Measurements from ENCODE around the gene ZNF576. TPM values are rescaled to one million over a fixed set of nuclear protein-coding genes. Genes with fewer than 3 reads are reported as not detected.

The ZNF576 gene
- total and polyA plus RNA-seq, 9 of the 15 experiments (the other 6 are each of a cell fraction or from before 2014, with no cell fraction given), result 6.8 to 18.2 (median 12.2) TPM

DNA sequence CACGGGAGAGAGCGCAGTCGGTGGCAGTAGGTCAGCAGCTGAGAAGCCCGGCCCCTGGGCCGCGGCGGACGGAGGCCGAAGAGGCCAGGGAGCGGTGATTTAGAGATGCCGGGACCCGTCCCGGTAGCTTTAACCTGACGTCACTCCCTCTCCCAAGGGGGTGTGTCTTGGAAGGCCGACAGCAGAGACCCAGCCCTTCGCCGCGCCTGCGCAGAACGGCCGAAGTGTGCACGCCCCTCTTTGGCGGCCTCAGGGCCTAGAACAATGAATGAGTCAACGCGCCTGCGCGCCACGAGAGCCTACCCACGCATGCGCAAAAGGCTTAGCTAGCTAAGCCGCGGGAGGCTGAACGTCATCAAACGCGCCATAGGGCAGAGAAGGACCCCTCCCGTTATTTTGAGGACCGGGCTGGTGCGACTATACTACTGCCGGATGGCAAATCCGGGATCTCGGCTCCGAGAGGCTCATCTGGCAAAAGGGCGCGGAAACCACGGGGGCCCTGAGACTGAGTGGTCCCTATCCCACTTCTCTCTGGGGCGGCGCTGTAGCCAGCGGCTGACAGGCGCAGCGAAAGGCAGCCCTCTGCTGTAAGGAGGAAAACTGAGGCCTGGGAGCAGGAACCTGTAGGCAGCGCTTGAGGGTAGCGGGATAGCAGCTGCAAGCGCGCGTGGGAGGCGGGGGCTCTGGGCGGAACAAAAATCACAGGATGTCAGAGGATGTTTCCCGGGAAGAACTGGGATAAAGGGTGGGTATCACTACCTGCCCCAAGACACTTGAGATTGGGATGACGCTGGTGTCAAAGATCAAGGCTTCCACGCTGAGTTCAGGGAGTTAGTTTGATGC is at the start of gene ZNF576, which contains the start of gene IRGQ (continued):
- TF ChIP-seq CEBPZ (IDR thresholded peaks at IDR 0.05; ENCODE audit: borderline replicate concordance, low read depth, low read length) (no peak), MNT (conservative IDR thresholded peaks at IDR 0.05) (peak; percentile 71 to 87), SNIP1 (IDR thresholded peaks at IDR 0.05; ENCODE audit: low read depth) (no peak), ZNF655 (CRISPR knock-in tag; IDR thresholded peaks at IDR 0.05) (no peak), GABPB2 (CRISPR knock-in tag; conservative IDR thresholded peaks at IDR 0.05) (no peak), TBL1XR1 (IDR thresholded peaks at IDR 0.05; ENCODE audit: low read length in 2 of 2) (peak in 1 of 2 experiments; percentile 59; a peak in 2 of 4 replicates), DPF2 (IDR thresholded peaks at IDR 0.05) (peak; percentile 64), MTF1 (CRISPR knock-in tag; IDR thresholded peaks at IDR 0.05; ENCODE audit: borderline replicate concordance) (no peak), EP300 (IDR thresholded peaks at IDR 0.05; ENCODE audit: low read length) (no peak; the same call in 1 of the 2 replicates), HNRNPH1 (optimal IDR thresholded peaks at IDR 0.05; ENCODE audit: low read depth, low read length) (no peak)
- TF ChIP-seq, protein P1, sequence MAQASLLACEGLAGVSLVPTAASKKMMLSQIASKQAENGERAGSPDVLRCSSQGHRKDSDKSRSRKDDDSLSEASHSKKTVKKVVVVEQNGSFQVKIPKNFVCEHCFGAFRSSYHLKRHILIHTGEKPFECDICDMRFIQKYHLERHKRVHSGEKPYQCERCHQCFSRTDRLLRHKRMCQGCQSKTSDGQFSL (CRISPR knock-in tag; IDR thresholded peaks at IDR 0.05), result no peak
- TF ChIP-seq, protein P1 (tag; IDR thresholded peaks at IDR 0.05), result no peak
- TF ChIP-seq, protein P2, sequence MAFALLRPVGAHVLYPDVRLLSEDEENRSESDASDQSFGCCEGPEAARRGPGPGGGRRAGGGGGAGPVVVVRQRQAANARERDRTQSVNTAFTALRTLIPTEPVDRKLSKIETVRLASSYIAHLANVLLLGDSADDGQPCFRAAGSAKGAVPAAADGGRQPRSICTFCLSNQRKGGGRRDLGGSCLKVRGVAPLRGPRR (CRISPR knock-in tag; IDR thresholded peaks at IDR 0.05), result no peak
- TF ChIP-seq, protein P3, sequence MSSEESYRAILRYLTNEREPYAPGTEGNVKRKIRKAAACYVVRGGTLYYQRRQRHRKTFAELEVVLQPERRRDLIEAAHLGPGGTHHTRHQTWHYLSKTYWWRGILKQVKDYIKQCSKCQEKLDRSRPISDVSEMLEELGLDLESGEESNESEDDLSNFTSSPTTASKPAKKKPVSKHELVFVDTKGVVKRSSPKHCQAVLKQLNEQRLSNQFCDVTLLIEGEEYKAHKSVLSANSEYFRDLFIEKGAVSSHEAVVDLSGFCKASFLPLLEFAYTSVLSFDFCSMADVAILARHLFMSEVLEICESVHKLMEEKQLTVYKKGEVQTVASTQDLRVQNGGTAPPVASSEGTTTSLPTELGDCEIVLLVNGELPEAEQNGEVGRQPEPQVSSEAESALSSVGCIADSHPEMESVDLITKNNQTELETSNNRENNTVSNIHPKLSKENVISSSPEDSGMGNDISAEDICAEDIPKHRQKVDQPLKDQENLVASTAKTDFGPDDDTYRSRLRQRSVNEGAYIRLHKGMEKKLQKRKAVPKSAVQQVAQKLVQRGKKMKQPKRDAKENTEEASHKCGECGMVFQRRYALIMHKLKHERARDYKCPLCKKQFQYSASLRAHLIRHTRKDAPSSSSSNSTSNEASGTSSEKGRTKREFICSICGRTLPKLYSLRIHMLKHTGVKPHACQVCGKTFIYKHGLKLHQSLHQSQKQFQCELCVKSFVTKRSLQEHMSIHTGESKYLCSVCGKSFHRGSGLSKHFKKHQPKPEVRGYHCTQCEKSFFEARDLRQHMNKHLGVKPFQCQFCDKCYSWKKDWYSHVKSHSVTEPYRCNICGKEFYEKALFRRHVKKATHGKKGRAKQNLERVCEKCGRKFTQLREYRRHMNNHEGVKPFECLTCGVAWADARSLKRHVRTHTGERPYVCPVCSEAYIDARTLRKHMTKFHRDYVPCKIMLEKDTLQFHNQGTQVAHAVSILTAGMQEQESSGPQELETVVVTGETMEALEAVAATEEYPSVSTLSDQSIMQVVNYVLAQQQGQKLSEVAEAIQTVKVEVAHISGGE (CRISPR knock-in tag; IDR thresholded peaks at IDR 0.05), result 0 out of 6 replicates have a peak, but pooled peaks of 1 of the 3 experiments have one; percentile 30
